Natural killer cell (primary cell): ENCODE results near the gene SPRED2. TPM values are rescaled to one million over a fixed set of nuclear protein-coding genes. Genes with fewer than 3 reads are reported as not detected.

Experiments
- ATAC-seq, 3 donors: fragments of 150-1000 bp in 2 of 3; fragments of 200-7000 bp in 1 of 3; cut with Tn5 transposase; 1 replicate in 1 of 3; 2 replicates in 2 of 3; pipeline ENCODE4 v1.10.0; 2021; ENCODE audit warnings: mild to moderate bottlenecking in 2 of 3, moderate library complexity in 2 of 3
- DNase-seq, 2 donors: peaks; one replicate each; pipeline versions ENCODE4 v3.0.0 to v3.0.0-alpha.2; 2013 to 2021; ENCODE audit warnings: mixed read lengths in 1 of 2
- H3K27ac ChIP-seq: one replicate; pipeline ENCODE4 v1.5.1; 2013; ENCODE audit warnings: mild to moderate bottlenecking, low read length
- H3K27me3 ChIP-seq: one replicate; pipeline ENCODE4 v1.6.1; 2013; ENCODE audit warnings: low read length; ENCODE audit not compliant: control insufficient read depth, insufficient read depth
- H3K36me3 ChIP-seq: one replicate; pipeline ENCODE4 v1.6.1; 2013; ENCODE audit warnings: low read length; ENCODE audit not compliant: control insufficient read depth, insufficient read depth
- H3K4me1 ChIP-seq: one replicate; pipeline ENCODE4 v1.6.1; 2013; ENCODE audit warnings: low read length; ENCODE audit not compliant: control insufficient read depth, insufficient read depth
- H3K4me3 ChIP-seq: one replicate; pipeline ENCODE4 v1.5.1; 2013; ENCODE audit warnings: low read length
- H3K9me3 ChIP-seq: one replicate; pipeline ENCODE4 v1.6.1; 2013; ENCODE audit warnings: low read length; ENCODE audit not compliant: control insufficient read depth, insufficient read depth
- H3K27ac Mint-ChIP-seq, 2 donors: one replicate each; pipeline ENCODE4 v1.8.0; 2022; ENCODE audit warnings: mild to moderate bottlenecking in 2 of 2, mixed read lengths in 2 of 2, moderate library complexity in 1 of 2
- H3K27me3 Mint-ChIP-seq, 2 donors: one replicate each; pipeline ENCODE4 v1.8.0; 2022; ENCODE audit warnings: low read depth in 2 of 2, mixed read lengths in 2 of 2
- H3K36me3 Mint-ChIP-seq: one replicate; pipeline ENCODE4 v1.8.0; 2022; ENCODE audit warnings: mixed read lengths
- H3K4me1 Mint-ChIP-seq, 2 donors: one replicate each; pipeline ENCODE4 v1.8.0; 2022; ENCODE audit warnings: mixed read lengths in 2 of 2
- H3K4me3 Mint-ChIP-seq: one replicate; pipeline ENCODE4 v1.8.0; 2022; ENCODE audit warnings: mild to moderate bottlenecking, moderate library complexity, mixed read lengths
- H3K9me3 Mint-ChIP-seq, 2 donors: one replicate each; pipeline ENCODE4 v1.8.0; 2022; ENCODE audit warnings: mixed read lengths in 2 of 2
- WGBS: methylation state at CpG from one replicate; pipeline ENCODE4 v1.1.7; 2013; ENCODE audit warnings: missing lambda C conversion rate; ENCODE audit not compliant: insufficient coverage; 5-methylcytosine and 5-hydroxymethylcytosine counted together
- intact Hi-C: fragments of 100-400 bp; cut with micrococcal nuclease; formaldehyde crosslinking; loops from one replicate; pipeline ENCODE4 v1.14.2; 2022
- total RNA-seq, 4 donors: library from RNA; stranded (reverse); fragments of 120-200 nt in 1 of 4; gene quantifications; one replicate each; pipeline versions ENCODE4 v1.2.3 to v1.2.4, GENCODE V29; 2013 to 2022
- TF ChIP-seq, protein P1 (sequence below): fragments of 200-600 bp; IDR thresholded peaks from one replicate; pipeline ENCODE4 v1.8.0; 2022; ENCODE audit warnings: antibody characterized with exemption

SPRED2 gene
- total RNA-seq, 3 donors from 2014 or later (not counting 1 experiment from before 2014, with no cell fraction given): 3.8 to 8.6 (median 8.3) TPM

DNA sequence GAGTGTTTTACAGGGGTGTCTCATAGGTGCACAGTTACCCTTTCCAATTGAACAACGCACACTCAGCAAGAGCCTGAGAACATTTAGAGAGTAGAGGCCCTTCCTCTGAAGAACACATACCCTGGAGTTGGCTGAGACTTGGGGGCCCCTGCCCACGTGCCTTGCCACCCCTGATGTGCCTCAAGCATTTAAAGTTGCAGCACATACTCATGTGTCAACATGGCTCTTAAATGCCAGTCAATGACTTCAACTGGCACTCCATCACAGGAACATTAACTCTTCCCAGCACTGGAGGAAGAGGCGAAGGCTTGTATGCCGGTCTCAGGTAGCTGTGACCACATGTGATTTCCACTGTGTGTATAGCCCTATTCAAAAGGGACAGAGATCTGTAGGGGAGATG, 57.4 kb downstream of the SPRED2 start:
- no peaks in the 10 kb centered on the region for H3K36me3 Mint-ChIP-seq
- no peaks in the 10 kb centered on the region for H3K27me3 Mint-ChIP-seq
- 94% methylated on average over 2 of the region's 4 CpGs for WGBS
- H3K9me3 ChIP-seq: no peaks in the 10 kb centered on the region
- intact Hi-C loops: no loop called here
- no peaks in the 10 kb centered on the region for H3K27me3 ChIP-seq
- no peak overlapping the region for H3K27ac ChIP-seq
- DNase-seq: no peak
- no peak overlapping the region for H3K4me3 Mint-ChIP-seq
- H3K4me1 Mint-ChIP-seq: peaks cover 5 to 7% of the 10 kb centered on the region in 2 donors
- no peaks in the 10 kb centered on the region for H3K36me3 ChIP-seq
- no peak overlapping the region for H3K4me3 ChIP-seq
- no peaks in the 10 kb centered on the region for H3K4me1 ChIP-seq
- TF ChIP-seq, protein P1, sequence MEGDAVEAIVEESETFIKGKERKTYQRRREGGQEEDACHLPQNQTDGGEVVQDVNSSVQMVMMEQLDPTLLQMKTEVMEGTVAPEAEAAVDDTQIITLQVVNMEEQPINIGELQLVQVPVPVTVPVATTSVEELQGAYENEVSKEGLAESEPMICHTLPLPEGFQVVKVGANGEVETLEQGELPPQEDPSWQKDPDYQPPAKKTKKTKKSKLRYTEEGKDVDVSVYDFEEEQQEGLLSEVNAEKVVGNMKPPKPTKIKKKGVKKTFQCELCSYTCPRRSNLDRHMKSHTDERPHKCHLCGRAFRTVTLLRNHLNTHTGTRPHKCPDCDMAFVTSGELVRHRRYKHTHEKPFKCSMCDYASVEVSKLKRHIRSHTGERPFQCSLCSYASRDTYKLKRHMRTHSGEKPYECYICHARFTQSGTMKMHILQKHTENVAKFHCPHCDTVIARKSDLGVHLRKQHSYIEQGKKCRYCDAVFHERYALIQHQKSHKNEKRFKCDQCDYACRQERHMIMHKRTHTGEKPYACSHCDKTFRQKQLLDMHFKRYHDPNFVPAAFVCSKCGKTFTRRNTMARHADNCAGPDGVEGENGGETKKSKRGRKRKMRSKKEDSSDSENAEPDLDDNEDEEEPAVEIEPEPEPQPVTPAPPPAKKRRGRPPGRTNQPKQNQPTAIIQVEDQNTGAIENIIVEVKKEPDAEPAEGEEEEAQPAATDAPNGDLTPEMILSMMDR: no peak
- no peak overlapping the region for H3K27ac Mint-ChIP-seq
- H3K9me3 Mint-ChIP-seq: no peaks in the 10 kb centered on the region
- no peak for ATAC-seq

DNA sequence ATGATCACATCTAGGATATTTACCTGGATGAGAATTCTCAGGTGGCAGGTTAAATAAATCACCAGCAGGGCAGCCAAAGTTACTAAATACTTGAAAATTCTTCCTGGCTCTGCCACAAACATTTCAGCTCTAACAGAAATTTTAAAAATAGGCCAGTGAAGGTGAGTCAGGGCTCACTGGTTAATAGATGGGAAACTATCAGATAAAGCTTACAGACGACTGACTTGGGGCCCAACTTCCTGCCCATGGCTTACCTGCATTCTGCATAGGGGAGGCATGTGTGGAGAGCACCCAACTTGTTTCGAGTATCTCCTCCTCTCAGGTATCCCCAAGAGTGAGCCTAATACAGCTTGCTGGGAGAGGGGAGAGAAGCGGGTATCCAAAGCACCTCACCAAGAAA, 57.8 kb downstream of the SPRED2 start:
- Mint-ChIP-seq H3K4me3 (no peak overlapping the region), H3K9me3 (no peaks in the 10 kb centered on the region), H3K27ac (no peak overlapping the region), H3K27me3 (no peaks in the 10 kb centered on the region), H3K4me1 (peaks cover 5 to 7% of the 10 kb centered on the region in 2 donors), H3K36me3 (no peaks in the 10 kb centered on the region)
- no peak for ATAC-seq
- Histone ChIP-seq H3K4me1 (no peaks in the 10 kb centered on the region), H3K27me3 (no peaks in the 10 kb centered on the region), H3K9me3 (no peaks in the 10 kb centered on the region), H3K36me3 (no peaks in the 10 kb centered on the region), H3K4me3 (no peak overlapping the region), H3K27ac (no peak overlapping the region)
- WGBS: 57% methylated on average over 3 of the region's 3 CpGs
- TF ChIP-seq, protein P1: no peak
- intact Hi-C loops: no loop called here
- no peak for DNase-seq

DNA sequence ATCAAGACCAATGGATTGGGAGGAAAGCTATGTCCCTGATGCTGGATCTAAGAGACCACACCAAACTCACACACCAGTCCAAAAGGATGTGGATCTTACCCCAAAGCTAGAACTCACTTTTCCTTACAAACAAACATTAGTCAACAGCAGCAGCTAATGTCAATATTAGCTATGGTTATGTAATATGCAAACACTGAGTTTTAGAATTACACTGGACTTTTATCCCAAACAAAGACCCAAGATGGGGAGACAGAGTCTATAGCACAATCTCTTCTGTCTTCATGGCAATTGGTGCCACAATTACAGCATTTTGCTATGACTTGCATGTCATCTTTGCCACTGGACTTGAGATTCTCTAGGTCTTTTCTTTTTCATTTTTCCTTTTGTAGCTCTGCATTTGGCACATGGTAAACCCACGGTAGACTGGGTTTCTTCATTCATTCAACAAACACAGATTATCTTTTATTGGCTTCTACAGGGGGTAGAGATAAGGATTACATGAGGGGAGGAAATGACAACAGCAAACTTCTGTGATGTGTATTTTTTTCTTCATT, 59.0 kb downstream of the SPRED2 start:
- TF ChIP-seq, protein P1: no peak
- no peaks in the 10 kb centered on the region for H3K27me3 Mint-ChIP-seq
- no peak overlapping the region for H3K27ac Mint-ChIP-seq
- Histone ChIP-seq H3K4me1 (no peaks in the 10 kb centered on the region), H3K4me3 (no peak overlapping the region), H3K27me3 (no peaks in the 10 kb centered on the region), H3K27ac (no peak overlapping the region), H3K9me3 (no peaks in the 10 kb centered on the region), H3K36me3 (no peaks in the 10 kb centered on the region)
- DNase-seq (no peak), ATAC-seq (no peak)
- H3K4me1 Mint-ChIP-seq: peaks cover 5 to 7% of the 10 kb centered on the region in 2 donors
- intact Hi-C loops: no loop called here
- no peaks in the 10 kb centered on the region for H3K36me3 Mint-ChIP-seq
- H3K4me3 Mint-ChIP-seq: no peak overlapping the region
- WGBS: no CpG with 5 or more reads among the region's 1 CpG
- H3K9me3 Mint-ChIP-seq: no peaks in the 10 kb centered on the region

DNA sequence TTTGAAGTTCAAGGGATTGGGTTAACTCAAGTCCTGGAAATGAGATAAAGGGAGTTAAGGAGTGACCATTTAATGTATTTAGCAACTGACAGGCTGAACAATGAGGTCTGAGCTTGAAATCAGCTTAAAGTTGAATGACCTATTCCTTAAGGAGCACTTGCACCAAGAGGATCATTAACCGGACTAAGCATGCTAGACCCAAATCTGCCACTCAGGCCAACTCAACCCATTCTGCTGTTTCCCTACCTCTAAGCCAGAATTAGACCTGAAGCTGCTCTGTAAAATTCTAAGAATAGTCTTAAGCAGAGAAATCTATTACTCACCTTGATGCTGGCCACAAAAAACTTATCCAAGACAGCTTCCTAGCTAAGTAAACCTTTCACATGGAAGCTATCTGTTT, 59.8 kb downstream of the SPRED2 start:
- intact Hi-C loops: no loop called here
- ATAC-seq (no peak), DNase-seq (no peak)
- no peaks in the 10 kb centered on the region for H3K36me3 ChIP-seq
- Mint-ChIP-seq H3K36me3 (no peaks in the 10 kb centered on the region), H3K4me1 (peaks cover 5 to 7% of the 10 kb centered on the region in 2 donors), H3K27ac (no peak overlapping the region), H3K9me3 (no peaks in the 10 kb centered on the region), H3K27me3 (no peaks in the 10 kb centered on the region), H3K4me3 (no peak overlapping the region)
- no peaks in the 10 kb centered on the region for H3K4me1 ChIP-seq
- no peaks in the 10 kb centered on the region for H3K9me3 ChIP-seq
- 100% methylated on average over 1 of the region's 1 CpG for WGBS
- no peak overlapping the region for H3K27ac ChIP-seq
- TF ChIP-seq, protein P1: no peak
- no peak overlapping the region for H3K4me3 ChIP-seq
- no peaks in the 10 kb centered on the region for H3K27me3 ChIP-seq
